Fibroblast of lung (primary cell): ENCODE measurements around the gene FUBP1. TPM values are rescaled to one million over a fixed set of nuclear protein-coding genes. Genes with fewer than 3 reads are reported as not detected.
A peak's percentile ranks its signal among the peaks of the same experiment; 100 is the strongest.

Experiments used
- DNase-seq, 2 donors: peaks; one replicate each; pipeline versions ENCODE4 v3.0.0 to v3.0.0-alpha.2; 2010; ENCODE audit warnings: low read depth in 2 of 2
- H2AFZ ChIP-seq: 2 replicates; pipeline ENCODE4 v1.5.1; 2012; ENCODE audit warnings: low read length, control low read depth, inconsistent platforms
- H3K27ac ChIP-seq: 2 replicates; pipeline ENCODE4 v1.5.1; 2011; ENCODE audit warnings: low read length, control low read depth; ENCODE audit not compliant: insufficient read depth
- H3K27me3 ChIP-seq: 2 replicates; pipeline ENCODE4 v1.5.1; 2011; ENCODE audit warnings: mild to moderate bottlenecking, low read length; ENCODE audit not compliant: control insufficient read depth, insufficient read depth
- H3K36me3 ChIP-seq: 2 replicates; pipeline ENCODE4 v1.5.1; 2011; ENCODE audit warnings: low read length; ENCODE audit not compliant: control insufficient read depth, insufficient read depth
- H3K4me1 ChIP-seq: 2 replicates; pipeline ENCODE4 v1.5.1; 2011; ENCODE audit warnings: low read length; ENCODE audit not compliant: control insufficient read depth, insufficient read depth; ENCODE audit errors: extremely low read depth
- H3K4me2 ChIP-seq: 2 replicates; pipeline ENCODE4 v1.5.1; 2011; ENCODE audit warnings: low read length, control low read depth; ENCODE audit not compliant: insufficient read depth; ENCODE audit errors: extremely low read depth
- H3K4me3 ChIP-seq, 4 experiments: fragments of 200-600 bp in 1 of 4; sonication (generic) in 1 of 4; replicated peaks in 1 of 4; 2 replicates each; pipeline ENCODE4 v1.5.1; 2011 to 2016; ENCODE audit warnings: low read length in 4 of 4, low read depth in 3 of 4, mild to moderate bottlenecking in 3 of 4, control low read depth in 2 of 4, inconsistent platforms in 1 of 4, mixed read lengths in 1 of 4; ENCODE audit not compliant: insufficient read depth in 1 of 4; ENCODE audit errors: control extremely low read depth in 1 of 4
- H3K79me2 ChIP-seq: 2 replicates; pipeline ENCODE4 v1.5.1; 2012; ENCODE audit warnings: mild to moderate bottlenecking, low read length, inconsistent platforms; ENCODE audit not compliant: control insufficient read depth, insufficient read depth
- H3K9ac ChIP-seq: 2 replicates; pipeline ENCODE4 v1.5.1; 2011; ENCODE audit warnings: mild to moderate bottlenecking, low read length, control low read depth; ENCODE audit not compliant: insufficient read depth
- H3K9me3 ChIP-seq: 2 replicates; pipeline ENCODE4 v1.5.1; 2012; ENCODE audit warnings: low read depth, low read length; ENCODE audit not compliant: control insufficient read depth, insufficient read depth
- H4K20me1 ChIP-seq: 2 replicates; pipeline ENCODE4 v1.5.1; 2011; ENCODE audit warnings: low read length; ENCODE audit not compliant: control insufficient read depth, insufficient read depth; ENCODE audit errors: extremely low read depth
- EZH2 ChIP-seq: IDR thresholded peaks from 2 replicates; pipeline ENCODE4 v1.5.1; 2012; ENCODE audit warnings: low read length, control low read depth, mild to moderate bottlenecking; ENCODE audit errors: missing control alignments
- polyA plus RNA-seq, 2 donors: library from polyadenylated mRNA; depleted of rRNA in 1 of 2; stranded (reverse) in 1 of 2; unstranded in 1 of 2; fragments of >200 nt; gene quantifications; 2 replicates each; pipeline ENCODE4 v1.2.1, GENCODE V29; 2011 to 2012; ENCODE audit warnings: missing spikeins in 1 of 2
- total RNA-seq: library from RNA; depleted of rRNA; stranded (reverse); fragments of >200 nt; gene quantifications from 2 replicates; pipeline ENCODE4 v1.2.1, GENCODE V29; 2014
- TF ChIP-seq, protein P1 (sequence below), 2 donors: IDR thresholded peaks in 1 of 2; conservative IDR thresholded peaks in 1 of 2; 1 replicate in 1 of 2; 2 replicates in 1 of 2; pipeline ENCODE4 v1.5.1; 2011 to 2012; ENCODE audit warnings: low read length in 2 of 2, control low read depth in 1 of 2, inconsistent platforms in 1 of 2, low read depth in 1 of 2, mild to moderate bottlenecking in 1 of 2

The FUBP1 gene
- total and polyA plus RNA-seq, 2 donors (not counting 1 experiment from before 2014, with no cell fraction given), result 99.4 to 102 TPM

- Histone ChIP-seq H4K20me1 (no peaks in the 10 kb centered on the region), H3K9me3 (no peaks in the 10 kb centered on the region), H2AFZ (no peak overlapping the region), H3K9ac (no peak overlapping the region), H3K27me3 (no peaks in the 10 kb centered on the region), H3K4me2 (peak overlapping the region; percentile 81), H3K36me3 (no peaks in the 10 kb centered on the region), H3K27ac (no peak overlapping the region), H3K4me1 (peaks cover 4% of the 10 kb centered on the region), H3K79me2 (peaks cover 78% of the 10 kb centered on the region), H3K4me3 (peak overlapping the region in 3 of 4 experiments; percentile 68 to 99 (median 80))
- TF ChIP-seq, protein P1, sequence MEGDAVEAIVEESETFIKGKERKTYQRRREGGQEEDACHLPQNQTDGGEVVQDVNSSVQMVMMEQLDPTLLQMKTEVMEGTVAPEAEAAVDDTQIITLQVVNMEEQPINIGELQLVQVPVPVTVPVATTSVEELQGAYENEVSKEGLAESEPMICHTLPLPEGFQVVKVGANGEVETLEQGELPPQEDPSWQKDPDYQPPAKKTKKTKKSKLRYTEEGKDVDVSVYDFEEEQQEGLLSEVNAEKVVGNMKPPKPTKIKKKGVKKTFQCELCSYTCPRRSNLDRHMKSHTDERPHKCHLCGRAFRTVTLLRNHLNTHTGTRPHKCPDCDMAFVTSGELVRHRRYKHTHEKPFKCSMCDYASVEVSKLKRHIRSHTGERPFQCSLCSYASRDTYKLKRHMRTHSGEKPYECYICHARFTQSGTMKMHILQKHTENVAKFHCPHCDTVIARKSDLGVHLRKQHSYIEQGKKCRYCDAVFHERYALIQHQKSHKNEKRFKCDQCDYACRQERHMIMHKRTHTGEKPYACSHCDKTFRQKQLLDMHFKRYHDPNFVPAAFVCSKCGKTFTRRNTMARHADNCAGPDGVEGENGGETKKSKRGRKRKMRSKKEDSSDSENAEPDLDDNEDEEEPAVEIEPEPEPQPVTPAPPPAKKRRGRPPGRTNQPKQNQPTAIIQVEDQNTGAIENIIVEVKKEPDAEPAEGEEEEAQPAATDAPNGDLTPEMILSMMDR (conservative IDR thresholded peaks at IDR 0.05 in 1 of 2, IDR thresholded peaks at IDR 0.05 in 1 of 2; ENCODE audit: low read depth in 1 of 2, low read length in 2 of 2), result no peak
- no peak for TF ChIP-seq EZH2
- DNase-seq, result no peak
Measured at GRCh38 chr1:78009276-78009675, 30.4 kb upstream of the FUBP1 start.

DNA sequence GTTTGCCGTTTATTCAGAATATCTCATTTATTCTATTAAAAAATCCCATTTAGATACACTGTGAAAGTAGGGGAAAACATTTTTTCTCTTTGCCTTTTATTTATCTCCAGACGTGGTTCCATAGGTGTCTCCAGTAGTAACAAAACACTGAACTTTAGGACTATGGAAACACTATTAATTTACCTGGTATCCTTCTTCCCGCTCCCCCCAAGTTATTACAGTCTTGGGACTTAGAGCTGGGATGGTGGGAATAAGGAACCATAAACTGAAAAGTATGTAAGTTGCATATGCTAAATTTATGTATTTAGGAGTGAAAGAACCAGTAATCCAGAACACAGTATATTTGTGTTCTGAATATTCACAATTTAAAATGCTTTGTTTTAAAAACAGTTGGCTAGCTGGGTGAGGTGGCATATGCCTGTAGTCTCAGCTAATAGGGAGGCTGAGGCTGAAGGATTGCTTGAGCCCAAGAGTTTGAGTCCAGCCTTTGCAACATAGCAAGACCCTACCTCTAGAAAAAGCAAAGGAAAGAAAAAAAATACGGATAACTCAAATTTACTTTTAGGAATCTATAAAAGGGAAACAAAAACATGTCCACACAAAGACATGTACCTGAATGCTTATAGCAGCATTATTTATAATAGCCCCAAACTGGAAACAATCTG, 28.9 kb upstream of the FUBP1 start:
- Histone ChIP-seq H3K4me2 (peak overlapping the region; percentile 75), H3K9me3 (no peaks in the 10 kb centered on the region), H4K20me1 (no peaks in the 10 kb centered on the region), H3K27me3 (no peaks in the 10 kb centered on the region), H3K4me1 (peaks cover 4% of the 10 kb centered on the region), H2AFZ (no peak overlapping the region), H3K79me2 (peaks cover 68% of the 10 kb centered on the region), H3K27ac (no peak overlapping the region), H3K9ac (no peak overlapping the region), H3K36me3 (no peaks in the 10 kb centered on the region), H3K4me3 (peak overlapping the region; percentile 43 to 99 (median 74))
- TF ChIP-seq, protein P1 (conservative IDR thresholded peaks at IDR 0.05 in 1 of 2, IDR thresholded peaks at IDR 0.05 in 1 of 2; ENCODE audit: low read depth in 1 of 2, low read length in 2 of 2), result no peak
- TF ChIP-seq EZH2, result no peak
- no peak for DNase-seq

DNA sequence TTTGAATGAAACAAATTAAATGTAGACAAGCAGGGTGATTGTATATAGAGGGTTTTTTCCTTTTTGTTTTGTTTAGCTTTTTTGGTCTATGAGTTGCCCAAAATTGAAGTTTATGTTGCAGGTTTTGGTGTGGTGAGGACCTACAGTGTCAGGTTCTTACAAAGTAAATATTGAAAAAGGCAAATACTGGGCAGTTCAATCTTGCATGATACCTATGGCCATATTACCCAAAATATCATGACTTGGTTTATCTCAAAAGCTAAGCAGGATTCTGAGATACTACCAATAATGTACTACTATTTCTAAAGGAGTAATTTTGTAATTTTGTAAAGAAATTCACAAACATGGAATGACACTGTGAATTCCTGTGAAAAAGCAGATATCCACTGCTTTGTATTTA, 27.6 kb upstream of the FUBP1 start:
- no peak overlapping the region for H2AFZ ChIP-seq
- peak overlapping the region; percentile 52 to 99 (median 74) for H3K4me3 ChIP-seq
- H3K27me3 ChIP-seq, result no peaks in the 10 kb centered on the region
- H3K4me2 ChIP-seq, result peak overlapping the region; percentile 75
- H3K9me3 ChIP-seq, result no peaks in the 10 kb centered on the region
- TF ChIP-seq EZH2, result no peak
- TF ChIP-seq, protein P1 (conservative IDR thresholded peaks at IDR 0.05 in 1 of 2, IDR thresholded peaks at IDR 0.05 in 1 of 2; ENCODE audit: low read depth in 1 of 2, low read length in 2 of 2), result no peak
- peaks cover 4% of the 10 kb centered on the region for H3K4me1 ChIP-seq
- no peaks in the 10 kb centered on the region for H3K36me3 ChIP-seq
- DNase-seq, result no peak
- peak overlapping the region; percentile 63 for H3K9ac ChIP-seq
- H3K27ac ChIP-seq, result peak overlapping the region; percentile 90
- no peaks in the 10 kb centered on the region for H4K20me1 ChIP-seq
- H3K79me2 ChIP-seq, result peaks cover 65% of the 10 kb centered on the region
